OCI-LY7 (cell line): ENCODE data around the gene PPP2R3B.

Experiments used
- EZH2phosphoT487 ChIP-seq: fragments of 200-600 bp; sonication (generic); IDR thresholded peaks from 2 replicates; pipeline ENCODE4 v1.6.1; 2018; ENCODE audit warnings: low read depth, borderline replicate concordance, mild to moderate bottlenecking, mixed run types, antibody characterized with exemption, low read length, moderate library complexity, mixed read lengths
- TF ChIP-seq, protein P1 (sequence below): fragments of 200-600 bp; sonication (generic); conservative IDR thresholded peaks from 2 replicates; pipeline ENCODE4 v1.5.1; 2014; ENCODE audit warnings: mild to moderate bottlenecking, antibody characterized with exemption, low read length, moderate library complexity, mixed read lengths

DNA sequence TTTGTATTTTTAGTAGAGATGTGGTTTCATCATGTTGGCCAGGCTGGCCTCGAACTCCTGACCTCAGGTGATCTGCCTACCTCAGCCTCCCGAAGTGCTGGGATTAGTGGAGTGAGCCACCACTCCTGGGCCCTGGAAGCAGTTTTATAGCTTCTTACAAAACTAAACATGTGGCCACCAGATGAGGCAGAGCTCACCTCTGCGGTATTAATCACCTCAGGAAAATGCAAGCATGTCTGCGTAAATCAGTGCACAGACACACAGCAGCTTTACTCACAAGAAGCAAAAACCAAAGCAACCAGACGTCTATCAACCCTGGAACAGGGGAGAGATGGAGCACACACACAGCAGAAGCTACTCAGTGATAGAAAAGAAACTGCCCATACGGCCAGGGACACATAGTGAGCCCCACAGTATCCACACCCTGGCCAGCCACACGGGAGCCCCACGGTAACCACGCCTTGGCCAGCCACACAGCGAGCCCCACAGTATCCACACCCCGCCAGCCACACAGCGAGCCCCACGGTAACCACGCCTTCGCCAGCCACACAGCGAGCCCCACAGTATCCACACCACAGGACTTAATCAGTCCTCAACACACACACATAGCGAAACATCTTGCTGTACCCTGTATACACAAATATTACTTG is 30.2 kb downstream of the PPP2R3B start:
- TF ChIP-seq, protein P1, sequence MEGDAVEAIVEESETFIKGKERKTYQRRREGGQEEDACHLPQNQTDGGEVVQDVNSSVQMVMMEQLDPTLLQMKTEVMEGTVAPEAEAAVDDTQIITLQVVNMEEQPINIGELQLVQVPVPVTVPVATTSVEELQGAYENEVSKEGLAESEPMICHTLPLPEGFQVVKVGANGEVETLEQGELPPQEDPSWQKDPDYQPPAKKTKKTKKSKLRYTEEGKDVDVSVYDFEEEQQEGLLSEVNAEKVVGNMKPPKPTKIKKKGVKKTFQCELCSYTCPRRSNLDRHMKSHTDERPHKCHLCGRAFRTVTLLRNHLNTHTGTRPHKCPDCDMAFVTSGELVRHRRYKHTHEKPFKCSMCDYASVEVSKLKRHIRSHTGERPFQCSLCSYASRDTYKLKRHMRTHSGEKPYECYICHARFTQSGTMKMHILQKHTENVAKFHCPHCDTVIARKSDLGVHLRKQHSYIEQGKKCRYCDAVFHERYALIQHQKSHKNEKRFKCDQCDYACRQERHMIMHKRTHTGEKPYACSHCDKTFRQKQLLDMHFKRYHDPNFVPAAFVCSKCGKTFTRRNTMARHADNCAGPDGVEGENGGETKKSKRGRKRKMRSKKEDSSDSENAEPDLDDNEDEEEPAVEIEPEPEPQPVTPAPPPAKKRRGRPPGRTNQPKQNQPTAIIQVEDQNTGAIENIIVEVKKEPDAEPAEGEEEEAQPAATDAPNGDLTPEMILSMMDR: no peak
- TF ChIP-seq EZH2phosphoT487: no peak
